ENCODE data around the gene ADCY1.

The ADCY1 gene

DNA sequence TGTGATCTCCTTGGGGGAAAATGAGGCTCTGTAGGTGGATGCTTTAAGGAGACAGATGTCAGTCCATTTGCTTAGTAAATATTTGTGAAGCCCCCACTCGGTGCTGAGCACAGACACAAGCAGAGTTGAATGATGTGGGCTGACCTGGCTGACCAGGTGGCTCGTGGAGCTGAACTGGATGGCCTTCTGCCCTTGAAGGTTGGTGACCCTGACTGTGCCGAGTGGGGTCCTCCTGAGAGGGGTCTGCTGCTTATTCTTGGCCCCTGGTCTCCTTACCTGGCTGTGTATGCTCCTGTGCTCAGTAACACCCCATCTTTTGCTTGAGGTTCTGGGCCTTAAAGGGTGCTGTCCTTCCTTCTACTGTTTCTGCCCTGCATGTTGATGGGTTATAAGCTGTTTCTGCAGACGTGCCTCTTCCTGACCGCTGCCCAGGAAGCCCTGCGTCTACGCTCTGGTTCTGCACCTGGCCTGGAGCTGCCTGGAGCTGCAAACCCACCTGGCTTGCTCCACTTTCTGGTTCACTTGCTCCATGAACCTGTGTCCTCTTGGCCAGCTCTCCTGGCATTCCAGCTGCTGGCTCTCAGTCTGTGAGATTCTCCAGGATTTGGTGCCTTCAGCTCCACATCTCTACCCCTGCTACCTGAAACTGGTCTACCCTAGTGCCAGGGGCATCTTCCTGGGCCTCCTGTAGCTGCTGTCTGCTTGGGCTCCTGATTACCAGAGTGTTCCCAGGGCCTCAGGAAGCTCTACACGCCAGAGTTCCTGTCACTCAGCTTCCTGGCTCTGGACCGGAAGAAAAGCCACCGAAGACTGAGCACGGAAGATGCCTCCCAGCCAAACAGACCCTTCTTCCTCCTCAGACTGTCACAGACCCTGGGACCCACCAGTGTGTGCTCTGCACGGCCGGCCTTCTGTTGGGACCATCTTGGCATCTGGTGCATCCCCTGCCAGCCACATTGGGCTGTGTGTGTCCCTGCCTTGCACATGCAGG lies 76.5 kb downstream of the ADCY1 start:
- TF ChIP-seq, protein P1, sequence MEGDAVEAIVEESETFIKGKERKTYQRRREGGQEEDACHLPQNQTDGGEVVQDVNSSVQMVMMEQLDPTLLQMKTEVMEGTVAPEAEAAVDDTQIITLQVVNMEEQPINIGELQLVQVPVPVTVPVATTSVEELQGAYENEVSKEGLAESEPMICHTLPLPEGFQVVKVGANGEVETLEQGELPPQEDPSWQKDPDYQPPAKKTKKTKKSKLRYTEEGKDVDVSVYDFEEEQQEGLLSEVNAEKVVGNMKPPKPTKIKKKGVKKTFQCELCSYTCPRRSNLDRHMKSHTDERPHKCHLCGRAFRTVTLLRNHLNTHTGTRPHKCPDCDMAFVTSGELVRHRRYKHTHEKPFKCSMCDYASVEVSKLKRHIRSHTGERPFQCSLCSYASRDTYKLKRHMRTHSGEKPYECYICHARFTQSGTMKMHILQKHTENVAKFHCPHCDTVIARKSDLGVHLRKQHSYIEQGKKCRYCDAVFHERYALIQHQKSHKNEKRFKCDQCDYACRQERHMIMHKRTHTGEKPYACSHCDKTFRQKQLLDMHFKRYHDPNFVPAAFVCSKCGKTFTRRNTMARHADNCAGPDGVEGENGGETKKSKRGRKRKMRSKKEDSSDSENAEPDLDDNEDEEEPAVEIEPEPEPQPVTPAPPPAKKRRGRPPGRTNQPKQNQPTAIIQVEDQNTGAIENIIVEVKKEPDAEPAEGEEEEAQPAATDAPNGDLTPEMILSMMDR (IDR thresholded peaks at IDR 0.05; ENCODE audit: insufficient read depth, low read length, missing control alignments) = no peak
- no peak for DNase-seq (ENCODE audit: low read depth, low spot score)
- ChIA-PET CTCF (no interaction called here), POLR2A (no interaction called here)
- H3K4me3 ChIP-seq (ENCODE audit: low read depth, low read length) = no peak overlapping the region

DNA sequence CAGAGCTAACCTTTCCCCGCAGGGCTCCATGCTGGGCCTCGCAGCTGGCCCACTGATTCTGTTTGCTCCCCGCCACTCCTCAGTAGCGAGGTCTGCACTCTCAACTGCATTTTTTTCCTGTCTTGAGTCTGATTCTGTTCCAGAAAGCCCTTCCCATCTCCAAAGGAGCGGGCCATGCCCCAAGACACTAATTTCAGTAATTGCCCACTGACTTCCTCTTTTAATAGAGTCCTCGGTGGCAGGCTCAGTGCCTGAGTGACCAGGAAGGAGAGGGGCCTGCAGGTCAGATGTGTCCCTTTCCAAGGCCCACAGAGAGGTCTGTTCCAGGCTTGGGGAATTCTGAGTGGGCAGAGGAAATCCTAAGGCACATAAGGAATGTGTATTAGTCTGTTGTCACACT lies 77.4 kb downstream of the ADCY1 start:
- DNase-seq (ENCODE audit: low read depth, low spot score) = no peak
- ChIA-PET CTCF (no interaction called here), POLR2A (no interaction called here)
- TF ChIP-seq, protein P1 (IDR thresholded peaks at IDR 0.05; ENCODE audit: insufficient read depth, low read length, missing control alignments) = no peak
- H3K4me3 ChIP-seq (ENCODE audit: low read depth, low read length) = no peak overlapping the region

DNA sequence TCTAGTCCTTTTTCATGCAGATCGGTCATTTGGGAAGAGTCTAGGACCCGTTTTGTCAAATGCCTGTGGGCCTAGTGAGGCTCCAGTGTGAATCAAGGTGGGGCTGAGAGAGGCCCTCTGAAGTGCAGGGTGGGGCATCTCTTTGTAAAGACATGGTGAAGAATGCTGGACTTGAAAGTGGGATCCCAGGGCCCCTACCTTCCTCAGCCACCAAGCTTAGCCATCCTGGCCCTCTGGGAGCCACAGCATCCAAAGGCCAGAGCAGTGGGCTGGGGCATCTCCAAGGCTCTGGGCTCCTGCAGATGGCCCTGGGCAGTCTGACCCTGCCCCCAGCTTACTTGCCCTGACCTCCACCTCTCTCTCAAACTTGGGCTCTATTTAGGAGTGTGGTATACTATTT lies 78.5 kb downstream of the ADCY1 start:
- H3K4me3 ChIP-seq (ENCODE audit: low read depth, low read length) = no peak overlapping the region
- POLR2A ChIA-PET = no interaction called here
- no peak for DNase-seq (ENCODE audit: low read depth, low spot score)
- TF ChIP-seq, protein P1 (IDR thresholded peaks at IDR 0.05; ENCODE audit: insufficient read depth, low read length, missing control alignments) = no peak
- CTCF ChIA-PET = no interaction called here

DNA sequence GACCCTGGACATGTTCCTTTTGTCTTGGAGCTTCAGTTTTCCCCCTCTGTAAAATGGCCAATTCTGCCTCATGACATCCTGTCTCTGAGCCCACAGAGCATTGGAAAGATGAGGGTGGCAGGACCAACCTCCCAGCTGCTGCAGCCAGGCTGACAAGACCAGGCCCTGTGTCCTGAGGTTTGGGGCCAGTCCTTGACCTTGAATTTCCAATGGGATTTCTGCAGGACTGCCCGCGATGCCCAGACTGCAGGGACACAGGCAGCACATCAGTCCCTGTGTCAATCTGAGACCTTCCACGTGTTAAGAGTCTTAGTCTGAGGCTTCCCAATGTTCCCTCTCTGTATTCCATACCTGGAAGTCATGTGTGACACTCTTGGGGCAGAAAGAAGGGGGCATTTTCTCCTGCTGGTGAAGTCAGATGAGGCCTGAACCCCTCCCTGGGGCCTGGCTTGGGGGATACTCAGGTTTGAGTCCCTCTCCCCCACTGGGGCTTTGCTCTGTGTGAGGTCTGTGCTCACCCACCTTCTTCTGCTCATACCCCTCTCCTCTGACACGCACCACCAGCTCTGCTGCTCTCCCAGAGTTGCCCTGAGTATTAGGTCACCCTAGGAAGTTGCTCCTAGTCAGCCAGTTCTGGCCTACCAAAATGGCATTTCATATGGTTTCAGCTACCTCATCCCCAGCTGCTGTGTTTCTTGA lies 79.2 kb downstream of the ADCY1 start:
- no peak for DNase-seq (ENCODE audit: low read depth, low spot score)
- H3K4me3 ChIP-seq (ENCODE audit: low read depth, low read length) = no peak overlapping the region
- CTCF ChIA-PET = no interaction called here
- POLR2A ChIA-PET = no interaction called here
- TF ChIP-seq, protein P1 (IDR thresholded peaks at IDR 0.05; ENCODE audit: insufficient read depth, low read length, missing control alignments) = no peak

DNA sequence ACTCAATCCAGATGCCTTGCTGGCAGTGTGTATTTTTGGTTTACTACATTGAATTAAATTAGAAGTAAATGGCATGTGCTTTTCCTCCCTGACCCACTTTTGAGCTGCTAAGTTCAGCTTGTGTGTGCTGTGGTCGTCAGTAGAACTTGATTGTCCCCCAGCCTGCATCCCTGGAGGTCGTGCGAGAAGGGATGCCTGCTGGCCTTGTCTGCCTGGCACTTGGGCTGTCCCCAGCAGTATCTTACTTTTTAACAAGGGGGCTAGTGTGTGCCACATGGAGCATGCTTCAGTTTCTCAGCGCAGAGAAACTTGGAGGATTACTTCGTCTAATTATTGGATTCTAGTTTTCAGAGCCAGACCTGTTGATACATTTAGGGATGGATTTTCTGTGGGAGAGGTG lies 80.2 kb downstream of the ADCY1 start:
- TF ChIP-seq, protein P1 (IDR thresholded peaks at IDR 0.05; ENCODE audit: insufficient read depth, low read length, missing control alignments) = no peak
- ChIA-PET POLR2A (no interaction called here), CTCF (interaction anchor here (2.0 kb wide), 1 partner anchor 9 kb away, joined by 8 read pairs; no protein-coding TSS in a partner anchor)
- no peak overlapping the region for H3K4me3 ChIP-seq (ENCODE audit: low read depth, low read length)
- no peak for DNase-seq (ENCODE audit: low read depth, low spot score)

DNA sequence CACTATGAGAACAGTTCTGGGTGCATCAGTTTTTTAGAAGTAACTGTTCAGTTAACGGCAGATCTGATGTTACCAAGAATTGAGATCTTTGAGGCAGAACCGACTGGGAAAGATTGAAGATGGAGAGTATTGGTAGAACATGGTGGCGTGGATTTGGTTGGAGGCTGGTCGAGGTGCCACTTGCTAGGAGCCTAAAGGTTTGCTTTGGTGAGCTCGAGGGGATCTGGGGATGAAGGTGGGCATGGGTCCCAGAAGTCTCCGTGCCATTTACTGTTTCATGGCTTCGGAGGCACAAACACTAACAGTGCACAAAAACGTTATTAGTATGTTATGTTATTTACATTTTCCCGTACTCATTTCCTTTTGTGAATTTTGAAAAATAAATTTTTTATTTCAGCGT lies 81.4 kb downstream of the ADCY1 start:
- no peak for DNase-seq (ENCODE audit: low read depth, low spot score)
- ChIA-PET CTCF (interaction anchor here (2.0 kb wide), 1 partner anchor 8 kb away, joined by 8 read pairs; no protein-coding TSS in a partner anchor), POLR2A (no interaction called here)
- H3K4me3 ChIP-seq (ENCODE audit: low read depth, low read length) = no peak overlapping the region
- TF ChIP-seq, protein P1 (IDR thresholded peaks at IDR 0.05; ENCODE audit: insufficient read depth, low read length, missing control alignments) = no peak

Data from AG04449 (cell line).